DMS53 (cell line): Measurements from ENCODE around the gene DIS3L.
"Not testable (repeated sequence)": the region's sequence is repeated elsewhere in the genome, so short reads cannot be mapped to it uniquely, and the experiment has no call there.

Source experiments
- DNase-seq: peaks from one replicate; lab custom pipeline; 2025; lab: John Stamatoyannopoulos, UW

Gene DIS3L

GRCh38 chr15:66310786-66311185 lies 17.4 kb downstream of the DIS3L start:
- no peak for DNase-seq

DNA sequence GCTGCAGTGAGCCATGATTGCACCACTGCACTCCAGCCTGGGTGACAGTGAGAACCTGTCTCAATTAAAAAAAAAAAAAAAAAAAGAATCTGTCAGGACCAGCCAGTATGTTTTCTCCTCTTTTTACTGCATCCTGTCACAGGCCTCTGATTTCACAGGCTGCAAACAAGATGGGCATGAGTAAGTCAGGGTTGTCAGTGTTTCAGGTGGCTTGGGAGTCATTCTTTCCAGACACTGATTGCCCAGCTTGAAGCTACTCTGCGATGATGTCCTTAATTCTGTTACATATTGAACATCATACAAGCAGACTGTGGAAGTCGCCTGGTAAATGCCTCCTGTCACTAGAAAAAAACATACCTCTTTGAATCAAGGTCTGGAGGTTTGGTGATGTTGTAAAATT lies 18.8 kb downstream of the DIS3L start:
- no peak for DNase-seq

DNA sequence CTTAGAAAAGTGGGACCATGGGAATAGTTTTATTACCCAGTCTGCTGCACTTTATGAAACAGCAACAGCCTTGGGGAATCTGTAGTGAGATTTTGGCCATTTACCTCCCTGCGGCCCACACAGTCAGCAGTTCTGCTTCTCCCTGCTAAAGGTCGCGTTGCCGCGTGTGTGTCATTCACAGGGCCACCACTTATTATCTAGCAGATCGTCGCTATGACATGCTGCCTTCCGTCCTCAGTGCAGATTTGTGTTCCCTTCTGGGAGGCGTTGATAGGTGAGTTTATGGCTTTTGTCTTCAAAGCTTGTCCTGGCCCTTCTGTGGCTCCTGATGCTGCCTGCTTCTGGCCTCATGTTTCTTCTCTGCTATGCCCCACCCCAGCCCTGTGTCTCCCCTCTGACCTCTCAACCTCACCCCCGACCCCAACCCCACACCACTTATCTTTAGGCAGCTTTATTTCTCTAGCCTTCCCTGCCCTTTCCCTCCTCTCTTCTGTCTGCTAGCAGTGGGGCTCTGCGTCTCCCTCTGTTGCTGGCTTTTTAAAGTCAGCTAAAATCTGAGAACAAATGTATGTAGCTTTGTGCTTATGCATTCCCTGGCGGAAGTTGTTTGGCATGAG lies 30.1 kb downstream of the DIS3L start:
- DNase-seq: no peak

DNA sequence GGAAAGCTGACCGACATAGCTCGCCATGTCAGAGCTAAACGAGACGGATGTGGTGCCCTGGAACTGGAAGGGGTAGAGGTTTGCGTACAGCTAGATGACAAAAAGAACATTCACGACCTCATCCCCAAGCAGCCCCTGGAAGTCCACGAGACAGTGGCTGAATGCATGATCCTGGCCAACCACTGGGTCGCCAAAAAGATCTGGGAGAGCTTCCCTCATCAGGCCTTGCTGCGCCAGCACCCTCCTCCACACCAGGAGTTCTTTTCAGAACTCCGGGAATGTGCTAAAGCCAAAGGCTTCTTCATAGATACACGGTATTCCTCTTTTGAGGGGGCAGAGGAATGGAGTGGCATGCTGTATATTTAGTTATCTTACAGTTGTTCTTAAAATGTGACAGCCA lies 32.7 kb downstream of the DIS3L start:
- DNase-seq: no peak

GRCh38 chr15:66327736-66328135 lies 34.4 kb downstream of the DIS3L start:
- DNase-seq: no peak

DNA sequence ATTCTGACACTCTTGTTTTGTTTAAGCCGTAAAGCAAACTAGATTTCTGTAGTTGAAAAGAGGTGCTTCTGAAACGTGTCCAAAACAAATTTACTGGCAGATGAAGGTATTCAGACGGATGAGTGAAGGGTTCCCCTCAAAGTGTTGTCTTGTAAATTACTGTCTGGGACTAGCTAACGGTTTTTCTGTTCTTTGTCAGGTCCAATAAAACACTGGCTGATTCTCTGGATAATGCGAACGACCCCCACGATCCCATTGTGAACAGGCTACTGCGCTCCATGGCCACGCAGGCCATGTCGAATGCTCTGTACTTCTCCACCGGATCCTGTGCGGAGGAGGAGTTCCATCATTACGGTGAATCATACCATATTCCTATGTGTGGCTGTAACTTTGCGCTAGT lies 35.4 kb downstream of the DIS3L start:
- DNase-seq: no peak

GRCh38 chr15:66348530-66348929 lies 55.2 kb downstream of the DIS3L start:
- DNase-seq: not testable (repeated sequence)

- no peak for DNase-seq
Measured at GRCh38 chr15:66356077-66356358, 62.6 kb downstream of the DIS3L start.

- peak; percentile 97 for DNase-seq
Measured at GRCh38 chr15:66356359-66357236, 63.2 kb downstream of the DIS3L start, which contains the start of gene TIPIN. TIPIN (minus strand) TSS chr15:66356685; CDS start chr15:66352947, 3,738 bp downstream.

DNA sequence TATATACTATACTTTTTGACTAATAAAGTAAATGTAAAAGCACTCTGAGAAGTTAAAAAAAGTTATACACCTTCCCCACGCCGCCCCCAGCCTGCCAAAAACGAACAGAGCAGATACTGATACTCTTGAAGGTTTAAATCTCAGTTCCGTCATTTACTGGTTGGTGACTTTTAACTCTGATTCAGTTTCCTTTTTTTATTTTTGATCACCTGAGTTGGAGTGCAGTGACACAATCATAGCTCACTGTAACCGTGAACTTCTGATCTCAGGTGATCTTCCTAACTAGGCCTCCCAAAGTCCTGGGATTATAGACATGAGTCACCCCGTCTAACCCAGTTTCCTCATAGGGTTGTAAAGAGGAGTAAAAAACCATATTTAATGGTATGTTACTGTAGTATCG lies 66.4 kb downstream of the DIS3L start:
- peak; percentile 27 for DNase-seq

DNA sequence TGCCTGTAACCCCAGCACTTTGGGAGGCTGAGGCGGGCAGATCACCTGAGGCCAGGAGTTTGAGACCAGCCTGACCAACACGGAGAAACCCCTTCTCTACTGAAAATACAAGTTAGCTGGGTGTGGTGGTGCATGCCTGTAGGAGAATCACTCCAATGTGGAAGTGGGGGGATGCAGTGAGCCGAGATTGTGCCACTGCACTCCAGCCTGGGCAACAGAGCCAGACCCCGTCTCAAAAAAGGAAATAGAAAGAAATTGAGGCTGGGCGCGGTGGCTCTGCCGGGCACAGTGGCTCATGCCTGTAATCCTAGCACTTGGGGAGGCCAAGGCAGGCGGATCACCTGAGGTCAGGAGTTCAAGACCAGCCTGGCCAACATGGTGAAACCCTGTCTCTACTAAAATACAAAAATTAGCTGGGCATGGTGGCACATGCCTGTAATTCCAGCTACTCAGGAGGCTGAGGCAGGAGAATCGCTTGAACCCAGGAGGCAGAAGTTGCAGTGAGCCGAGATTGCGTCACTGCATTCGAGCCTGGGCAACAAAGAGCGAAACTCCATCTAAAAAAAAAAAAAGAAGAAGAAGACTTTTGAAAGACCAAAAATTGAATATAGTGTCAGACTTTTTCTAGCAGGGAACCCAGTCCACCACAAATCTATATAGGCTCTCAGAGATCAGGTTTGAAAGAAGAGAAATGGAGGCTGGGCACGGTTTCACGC lies 68.5 kb downstream of the DIS3L start:
- not testable (repeated sequence) for DNase-seq

- no peak for DNase-seq
Measured at GRCh38 chr15:66362776-66363175, 69.4 kb downstream of the DIS3L start.

- no peak for DNase-seq
Measured at GRCh38 chr15:66364944-66365528, 71.7 kb downstream of the DIS3L start.

- DNase-seq: peak; percentile 57
Measured at GRCh38 chr15:66369773-66370651, 76.6 kb downstream of the DIS3L start.

- DNase-seq: no peak
Measured at GRCh38 chr15:66374179-66374578, 80.8 kb downstream of the DIS3L start.

- DNase-seq: no peak
Measured at GRCh38 chr15:66378814-66379430, 85.6 kb downstream of the DIS3L start.

DNA sequence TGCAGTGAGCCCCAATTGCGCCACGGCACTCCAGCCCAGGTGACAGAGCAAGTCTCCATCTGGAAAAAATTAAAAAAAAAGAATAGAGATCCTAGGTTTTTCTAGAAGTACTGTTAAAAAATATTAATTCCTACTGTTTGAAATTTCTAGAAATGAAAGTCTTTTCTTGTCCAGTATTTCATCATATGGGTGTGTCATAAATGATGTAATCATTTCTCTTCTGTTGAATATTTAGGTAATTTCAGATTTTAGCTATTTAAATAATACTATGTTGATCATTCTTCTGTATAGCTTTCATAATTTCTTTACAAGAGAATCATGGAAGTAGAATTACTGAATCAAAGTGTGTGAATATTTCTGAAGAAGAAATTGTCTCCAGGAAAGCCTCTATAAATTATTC lies 88.0 kb downstream of the DIS3L start:
- DNase-seq: not testable (repeated sequence)
